GM21526 (cell line): ENCODE results near the gene CRY2.
"Not testable (repeated sequence)": the region's sequence is repeated elsewhere in the genome, so short reads cannot be mapped to it uniquely, and the experiment has no call there.

ENCODE experiments used
- ATAC-seq: cut with Tn5 transposase; IDR thresholded peaks from one replicate; pipeline ENCODE4 v1.9.1; 2021; ENCODE audit warnings: moderate library complexity; ENCODE audit not compliant: unreplicated experiment, low FRiP score

CRY2 gene

GRCh38 chr11:45896422-45896984 is 49.2 kb downstream of the CRY2 start:
- ATAC-seq, result no peak

- no peak for ATAC-seq
Observed at GRCh38 chr11:45897556-45897955, 50.3 kb downstream of the CRY2 start.

DNA sequence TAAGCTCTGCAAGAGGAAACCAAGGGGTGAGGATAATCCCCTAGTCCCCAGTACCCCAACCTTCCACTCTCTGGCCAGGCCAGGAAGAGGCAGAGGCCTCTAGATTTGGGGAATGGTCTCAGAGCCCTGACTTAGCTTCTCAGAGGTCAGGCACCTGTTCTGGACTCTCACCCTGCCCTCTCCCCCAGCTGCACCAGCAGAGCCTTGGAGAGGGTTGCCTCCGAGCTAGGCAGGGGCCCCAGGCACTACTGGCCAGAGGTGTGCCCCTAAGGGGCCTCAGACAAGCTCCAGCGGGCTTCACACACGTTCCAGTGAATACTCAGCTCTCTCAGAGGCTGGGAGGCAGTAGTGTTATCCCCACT is 51.8 kb downstream of the CRY2 start:
- ATAC-seq, result no peak

DNA sequence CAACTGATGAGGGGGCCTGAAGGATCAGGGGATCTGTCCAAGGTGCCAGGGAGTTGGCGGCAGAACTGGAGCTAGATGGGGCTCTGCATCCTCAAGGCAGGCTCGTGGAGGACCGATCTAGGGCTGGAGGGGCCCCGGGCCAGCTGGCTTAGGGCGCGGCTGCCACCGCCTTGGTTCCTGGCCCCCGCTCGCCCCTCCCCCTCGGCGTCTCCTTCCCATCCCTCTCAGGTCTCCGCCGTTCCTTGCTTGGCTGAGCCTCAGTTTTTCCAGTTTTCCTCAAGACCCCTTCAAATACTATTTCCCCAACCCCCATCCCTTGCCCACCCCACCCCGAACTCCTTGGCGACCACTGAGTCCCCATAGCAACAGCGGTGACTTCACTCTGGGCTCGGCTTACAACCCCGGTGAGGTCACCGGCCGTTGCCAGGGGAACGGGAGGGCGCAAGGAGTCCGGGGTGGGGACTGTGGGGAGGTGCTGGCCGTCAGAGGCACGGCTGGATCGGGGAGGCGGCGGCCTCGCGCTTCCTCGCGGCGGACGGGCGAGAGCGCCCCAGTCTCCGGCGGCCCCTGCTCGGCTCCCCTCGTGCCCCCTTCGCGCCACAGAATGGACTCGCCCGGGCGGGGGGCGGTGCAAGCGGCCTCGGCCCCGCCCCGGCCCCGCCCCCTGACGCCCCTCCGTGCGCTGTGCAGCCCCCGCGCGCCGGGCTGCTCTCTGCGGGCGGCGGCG is 52.3 kb downstream of the CRY2 start:
- ATAC-seq, result no peak

- not testable (repeated sequence) for ATAC-seq
Observed at GRCh38 chr11:45900175-45900800, 53.0 kb downstream of the CRY2 start.

- no peak for ATAC-seq
Observed at GRCh38 chr11:45900916-45901617, 53.8 kb downstream of the CRY2 start.

GRCh38 chr11:45901626-45902025 is 54.4 kb downstream of the CRY2 start:
- ATAC-seq, result no peak

DNA sequence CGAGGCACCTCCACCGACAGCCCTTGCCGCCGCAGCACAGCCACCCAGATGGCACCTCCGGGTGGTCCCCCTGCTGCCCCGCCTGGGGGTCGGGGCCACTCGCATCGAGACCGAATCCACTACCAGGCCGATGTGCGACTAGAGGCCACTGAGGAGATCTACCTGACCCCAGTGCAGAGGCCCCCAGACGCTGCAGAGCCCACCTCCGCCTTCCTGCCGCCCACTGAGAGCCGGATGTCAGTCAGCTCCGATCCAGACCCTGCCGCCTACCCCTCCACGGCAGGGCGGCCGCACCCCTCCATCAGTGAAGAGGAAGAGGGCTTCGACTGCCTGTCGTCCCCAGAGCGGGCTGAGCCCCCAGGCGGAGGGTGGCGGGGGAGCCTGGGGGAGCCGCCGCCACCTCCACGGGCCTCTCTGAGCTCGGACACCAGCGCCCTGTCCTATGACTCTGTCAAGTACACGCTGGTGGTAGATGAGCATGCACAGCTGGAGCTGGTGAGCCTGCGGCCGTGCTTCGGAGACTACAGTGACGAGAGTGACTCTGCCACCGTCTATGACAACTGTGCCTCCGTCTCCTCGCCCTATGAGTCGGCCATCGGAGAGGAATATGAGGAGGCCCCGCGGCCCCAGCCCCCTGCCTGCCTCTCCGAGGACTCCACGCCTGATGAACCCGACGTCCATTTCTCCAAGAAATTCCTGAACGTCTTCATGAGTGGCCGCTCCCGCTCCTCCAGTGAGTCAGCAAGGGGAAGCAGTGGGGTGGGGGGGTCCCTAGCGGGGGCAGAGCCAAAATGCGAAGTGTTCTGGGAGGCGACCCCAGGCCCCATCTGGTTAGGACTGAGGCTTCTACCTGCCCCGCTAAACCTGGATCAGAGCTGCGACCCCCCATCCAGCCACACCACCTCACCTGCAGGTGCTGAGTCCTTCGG is 55.4 kb downstream of the CRY2 start:
- ATAC-seq, result no peak

DNA sequence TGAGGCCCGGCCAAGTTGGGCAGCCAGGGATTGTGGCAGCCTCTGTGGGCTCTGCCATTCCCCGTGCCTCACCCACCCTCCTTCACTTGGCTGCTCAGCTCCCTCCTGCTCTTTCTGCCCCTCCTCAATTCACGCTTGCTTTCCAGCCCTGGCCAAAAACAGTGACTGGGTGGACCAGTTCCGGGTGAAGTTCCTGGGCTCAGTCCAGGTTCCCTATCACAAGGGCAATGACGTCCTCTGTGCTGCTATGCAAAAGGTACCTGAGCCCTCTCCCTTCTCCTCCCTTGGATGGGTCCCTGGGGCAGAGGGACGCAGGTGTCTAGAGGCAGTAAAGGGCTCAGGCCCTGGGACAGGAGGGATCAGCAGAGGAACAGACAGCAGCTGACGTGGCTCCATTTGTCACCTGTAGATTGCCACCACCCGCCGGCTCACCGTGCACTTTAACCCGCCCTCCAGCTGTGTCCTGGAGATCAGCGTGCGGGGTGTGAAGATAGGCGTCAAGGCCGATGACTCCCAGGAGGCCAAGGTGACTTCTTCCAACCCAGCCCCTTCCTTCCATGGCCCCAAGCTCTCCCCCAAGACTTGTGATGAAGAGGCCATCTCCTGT is 57.1 kb downstream of the CRY2 start:
- no peak for ATAC-seq

GRCh38 chr11:45905095-45905494 is 57.8 kb downstream of the CRY2 start:
- no peak for ATAC-seq

GRCh38 chr11:45905576-45905975 is 58.3 kb downstream of the CRY2 start:
- not testable (repeated sequence) for ATAC-seq

DNA sequence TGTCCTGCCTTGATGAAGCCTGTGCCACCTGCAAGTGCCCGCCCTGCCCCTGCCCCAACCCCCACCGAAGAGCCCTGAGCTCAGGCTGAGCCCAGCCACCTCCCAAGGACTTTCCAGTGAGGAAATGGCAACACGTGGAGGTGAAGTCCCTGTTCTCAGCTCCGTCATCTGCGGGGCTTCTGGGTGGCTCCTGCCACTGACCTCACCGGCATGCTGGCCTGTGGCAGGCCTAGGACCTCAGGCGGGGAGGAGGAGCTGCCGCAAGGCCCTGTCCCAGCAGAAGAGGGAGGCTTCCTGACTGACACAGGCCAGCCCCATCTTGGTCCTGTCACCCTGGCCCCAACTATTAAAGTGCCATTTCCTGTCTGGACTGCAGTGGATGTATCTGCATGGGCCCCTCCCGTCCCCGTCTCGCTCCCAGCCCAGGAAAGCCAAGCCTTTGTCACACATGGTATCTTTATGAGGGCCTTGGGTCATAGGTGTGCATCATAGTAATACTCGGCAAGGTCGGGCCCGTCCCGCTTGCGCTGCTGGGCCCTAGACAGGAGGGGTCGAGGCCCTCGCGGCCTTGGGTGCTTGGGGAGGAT is 58.9 kb downstream of the CRY2 start:
- no peak for ATAC-seq

- ATAC-seq, result no peak
Observed at GRCh38 chr11:45906965-45907611, 59.8 kb downstream of the CRY2 start, which contains the start of gene FREY1. Gene FREY1, minus strand, starts transcription at chr11:45907271. Its CDS starts 26 bp downstream, at chr11:45907245.

DNA sequence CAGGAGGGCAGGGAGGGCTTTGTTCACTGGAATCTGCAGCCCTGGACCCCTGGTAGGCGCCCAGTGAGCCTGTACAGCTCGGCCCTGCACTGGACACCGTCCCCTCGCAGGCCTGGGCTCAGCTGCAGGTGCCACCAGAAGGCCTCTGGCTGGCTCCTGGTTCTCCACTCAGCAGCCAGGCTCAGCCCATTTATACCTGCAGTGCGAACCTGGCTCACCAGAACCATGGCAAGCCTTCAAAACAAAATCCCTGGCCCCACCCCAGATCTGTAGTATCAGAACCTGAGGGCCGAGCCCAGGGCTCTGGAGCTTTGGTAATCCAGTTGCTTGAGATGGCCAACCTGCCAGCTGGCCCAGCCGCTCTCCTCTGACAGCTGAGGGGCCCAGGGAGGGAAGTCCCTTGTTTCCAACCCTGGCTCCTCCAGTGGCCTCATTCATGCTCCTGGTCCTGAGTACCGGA is 60.7 kb downstream of the CRY2 start:
- ATAC-seq, result no peak

DNA sequence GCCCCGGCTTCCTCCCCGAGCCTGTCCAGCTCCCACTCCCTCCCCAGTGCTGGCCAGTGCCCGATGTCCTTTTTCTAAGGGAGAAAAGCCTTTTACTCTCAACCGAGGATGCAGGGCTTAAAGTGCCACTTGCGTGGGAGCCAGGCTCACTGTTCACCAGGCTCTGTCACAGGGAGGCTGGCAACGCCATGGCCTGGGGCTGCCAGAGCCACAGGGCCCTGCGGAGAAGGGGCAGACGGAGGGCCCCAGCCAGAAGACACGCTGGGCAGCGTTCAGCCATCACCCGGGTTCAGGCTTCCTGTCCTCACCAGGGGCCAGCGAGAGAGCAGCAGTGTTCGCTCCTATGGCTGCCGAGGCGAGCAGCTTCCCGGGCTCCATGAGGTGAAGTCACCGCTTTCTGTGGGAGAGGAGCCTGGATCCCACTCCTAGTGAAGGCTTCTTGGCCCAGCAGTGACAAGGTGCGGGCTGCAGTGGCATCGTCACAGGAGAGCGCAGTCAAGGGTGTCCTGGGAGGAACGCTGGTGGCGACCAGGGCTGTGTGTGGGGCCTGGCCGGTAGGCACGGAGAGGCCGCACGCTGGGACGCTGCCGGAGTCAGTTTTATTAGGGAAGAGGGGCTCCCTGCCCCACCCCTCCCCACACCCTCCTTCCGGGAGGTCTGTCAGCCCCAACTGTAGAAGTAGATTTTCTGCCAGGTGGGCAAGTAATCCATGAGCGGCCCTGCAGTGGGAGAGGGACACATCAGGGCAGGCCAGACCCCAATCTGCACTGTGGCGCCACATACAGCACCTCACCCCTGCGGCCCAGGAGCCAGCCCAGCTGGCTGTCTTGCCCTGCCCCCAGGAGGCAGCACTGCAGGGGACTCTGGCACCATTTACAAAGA is 62.6 kb downstream of the CRY2 start:
- no peak for ATAC-seq

DNA sequence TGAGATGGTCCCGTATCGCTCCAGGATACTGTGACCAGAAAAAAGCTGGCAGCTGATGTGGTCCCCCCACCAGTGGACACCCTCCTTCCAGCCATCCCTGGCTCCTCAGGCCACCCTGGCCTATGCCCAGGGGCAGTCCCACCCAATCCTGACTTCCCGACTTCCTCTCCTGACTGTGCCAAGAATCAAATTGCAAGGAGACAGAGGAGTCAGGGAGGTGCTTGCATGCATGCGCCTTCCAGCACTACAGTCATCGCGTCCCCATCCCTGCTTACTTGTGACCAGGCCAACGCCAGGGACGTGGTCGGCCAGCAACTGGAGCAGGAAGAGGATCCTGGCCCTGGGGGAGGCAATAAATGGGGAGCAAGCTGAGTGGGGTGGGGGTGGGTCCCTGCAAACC is 63.3 kb downstream of the CRY2 start:
- no peak for ATAC-seq

- ATAC-seq, result no peak
Observed at GRCh38 chr11:45913514-45913913, 66.2 kb downstream of the CRY2 start.
